WTC11 (cell line): Measurements from ENCODE around the gene NFX1. TPM values are rescaled to one million over a fixed set of nuclear protein-coding genes. Genes with fewer than 3 reads are reported as not detected.

Experiments used
- ATAC-seq: fragments of 200-7000 bp; cut with Tn5 transposase; 2 replicates; pipeline ENCODE4 v1.10.0; 2021; ENCODE audit warnings: mild to moderate bottlenecking, moderate library complexity
- CTCF ChIA-PET: fragments of 300-600 bp; sonication (Branson Sonifier 250); formaldehyde crosslinking; loops from one replicate; lab custom pipeline; 2021; ENCODE audit warnings: antibody characterized with exemption; lab: Charles Lee
- POLR2A ChIA-PET: fragments of 350-600 bp; sonication (Branson Sonifier 250); formaldehyde crosslinking; loops from one replicate; lab custom pipeline; 2021; ENCODE audit warnings: antibody characterized with exemption; lab: Charles Lee
- DNase-seq: peaks from one replicate; pipeline ENCODE4 v3.0.0; 2021; ENCODE audit warnings: low spot score
- H3K27ac Mint-ChIP-seq: 2 replicates; pipeline ENCODE4 v1.8.0; 2021; ENCODE audit warnings: mixed read lengths
- H3K27me3 Mint-ChIP-seq: 2 replicates; pipeline ENCODE4 v1.8.0; 2021; ENCODE audit warnings: low read depth, mild to moderate bottlenecking, moderate library complexity, mixed read lengths
- H3K36me3 Mint-ChIP-seq: 2 replicates; pipeline ENCODE4 v1.8.0; 2021; ENCODE audit warnings: mixed read lengths
- H3K4me1 Mint-ChIP-seq: 2 replicates; pipeline ENCODE4 v1.8.0; 2022; ENCODE audit warnings: mixed read lengths
- H3K4me3 Mint-ChIP-seq: 2 replicates; pipeline ENCODE4 v1.8.0; 2021; ENCODE audit warnings: mild to moderate bottlenecking, moderate library complexity, mixed read lengths
- H3K9me3 Mint-ChIP-seq: 2 replicates; pipeline ENCODE4 v1.8.0; 2021; ENCODE audit warnings: mixed read lengths
- AR ChIP-seq: fragments of 250-450 bp; sonication (Bioruptor Pico); IDR thresholded peaks from 2 replicates; pipeline ENCODE4 v1.9.0; 2021; ENCODE audit warnings: mild to moderate bottlenecking
- ATF2 ChIP-seq: sonication (generic); formaldehyde crosslinking; IDR thresholded peaks from 2 replicates; pipeline ENCODE4 v1.8.1; 2022; ENCODE audit warnings: low read depth, missing genetic modification reagents, borderline replicate concordance
- CBFB ChIP-seq: sonication (generic); formaldehyde crosslinking; IDR thresholded peaks from 2 replicates; pipeline ENCODE4 v1.8.1; 2022; ENCODE audit warnings: mild to moderate bottlenecking, low read depth, missing genetic modification reagents
- CTCF ChIP-seq: fragments of 200-600 bp; IDR thresholded peaks from 2 replicates; pipeline ENCODE4 v1.8.0; 2022; ENCODE audit warnings: antibody characterized with exemption
- EMX1 ChIP-seq: fragments of 250-450 bp; sonication (Bioruptor Pico); IDR thresholded peaks from 2 replicates; pipeline ENCODE4 v1.8.0; 2021; ENCODE audit warnings: mild to moderate bottlenecking
- ERG ChIP-seq: fragments of 250-450 bp; sonication (Bioruptor Pico); IDR thresholded peaks from 2 replicates; pipeline ENCODE4 v1.8.0; 2021; ENCODE audit warnings: mild to moderate bottlenecking
- ESRRA ChIP-seq: sonication (generic); formaldehyde crosslinking; IDR thresholded peaks from 2 replicates; pipeline ENCODE4 v1.8.1; 2022; ENCODE audit warnings: mild to moderate bottlenecking, missing genetic modification reagents, borderline replicate concordance
- KAT7 ChIP-seq: sonication (generic); formaldehyde crosslinking; IDR thresholded peaks from 2 replicates; pipeline ENCODE4 v1.8.1; 2023; ENCODE audit warnings: missing genetic modification reagents, mild to moderate bottlenecking, borderline replicate concordance
- NR3C1 ChIP-seq: sonication (generic); formaldehyde crosslinking; conservative IDR thresholded peaks from 2 replicates; pipeline ENCODE4 v1.8.1; 2023; ENCODE audit warnings: low read depth, mild to moderate bottlenecking, missing genetic modification reagents
- SMAD3 ChIP-seq: sonication (generic); formaldehyde crosslinking; IDR thresholded peaks from 2 replicates; pipeline ENCODE4 v1.8.0; 2022; ENCODE audit warnings: missing genetic modification reagents, mild to moderate bottlenecking, borderline replicate concordance
- TEAD1 ChIP-seq: sonication (generic); formaldehyde crosslinking; IDR thresholded peaks from 2 replicates; pipeline ENCODE4 v1.8.0; 2022; ENCODE audit warnings: mild to moderate bottlenecking, missing genetic modification reagents
- ZNF532 ChIP-seq: fragments of 250-450 bp; sonication (Bioruptor Pico); IDR thresholded peaks from 2 replicates; pipeline ENCODE4 v1.9.0; 2021; ENCODE audit warnings: mild to moderate bottlenecking, borderline replicate concordance
- ZSCAN18 ChIP-seq: fragments of 250-450 bp; sonication (Bioruptor Pico); IDR thresholded peaks from 2 replicates; pipeline ENCODE4 v2.1.2; 2022; ENCODE audit warnings: mild to moderate bottlenecking, moderate library complexity
- total RNA-seq: library from RNA; stranded (reverse); gene quantifications from 3 replicates; pipeline ENCODE4 v1.2.3, GENCODE V29; 2021

Gene NFX1
- total RNA-seq, 1 experiment from 2014 or later = 30.9 TPM

- TF ChIP-seq ERG (CRISPR knock-in tag) = no peak
- no peak for TF ChIP-seq ZSCAN18 (CRISPR knock-in tag)
Observed at GRCh38 chr9:33285502-33285901, 4.8 kb upstream of the NFX1 start (continued).

- no peak for DNase-seq
- Mint-ChIP-seq H3K4me3 (no peak overlapping the region), H3K9me3 (no peaks in the 10 kb centered on the region), H3K27ac (peak overlapping the region; percentile 38; the same call in 1 of the 2 replicates), H3K4me1 (peaks cover 8% of the 10 kb centered on the region), H3K36me3 (peaks cover 2% of the 10 kb centered on the region; the same call in 1 of the 2 replicates), H3K27me3 (no peaks in the 10 kb centered on the region)
- peak; percentile 41 for ATAC-seq
- ChIA-PET POLR2A (interaction anchor here (0.6 kb wide), 1 partner anchor 14 kb away, joined by 4 read pairs; no protein-coding TSS in a partner anchor), CTCF (interaction anchor here (0.6 to 2.7 kb wide), 9 partner anchors 9 to 262 kb away, joined by 3 to 16 read pairs (median 3); partner anchors contain the start of gene DNAJA1)
- TF ChIP-seq SMAD3 (CRISPR knock-in tag) (no peak), KAT7 (CRISPR knock-in tag) (no peak), TEAD1 (CRISPR knock-in tag) (no peak), CTCF (0 out of 2 replicates have a peak, but pooled peaks have one; percentile 20), ESRRA (CRISPR knock-in tag) (no peak)
Observed at GRCh38 chr9:33287087-33287490, 3.2 kb upstream of the NFX1 start.

- Mint-ChIP-seq H3K4me3 (no peak overlapping the region), H3K9me3 (no peaks in the 10 kb centered on the region), H3K27me3 (no peaks in the 10 kb centered on the region), H3K4me1 (peaks cover 14% of the 10 kb centered on the region), H3K36me3 (no peaks in the 10 kb centered on the region), H3K27ac (no peak overlapping the region)
- DNase-seq = no peak
- ChIA-PET POLR2A (no interaction called here), CTCF (interaction anchor here (0.7 to 2.7 kb wide), 3 partner anchors 165 to 179 kb away, joined by 3 to 16 read pairs (median 15); no protein-coding TSS in a partner anchor)
- ATAC-seq = no peak
- TF ChIP-seq EMX1 (CRISPR knock-in tag) = no peak
Observed at GRCh38 chr9:33288235-33288634, 2.1 kb upstream of the NFX1 start.

- Mint-ChIP-seq H3K4me1 (peaks cover 14% of the 10 kb centered on the region), H3K27me3 (no peaks in the 10 kb centered on the region), H3K36me3 (no peaks in the 10 kb centered on the region; the same call in 1 of the 2 replicates), H3K27ac (no peak overlapping the region), H3K4me3 (peak overlapping the region; percentile 99; the same call in 1 of the 2 replicates), H3K9me3 (no peaks in the 10 kb centered on the region)
- ChIA-PET CTCF (no interaction called here), POLR2A (interaction anchor here (1.5 kb wide), 1 partner anchor 264 kb away, joined by 11 read pairs; the partner anchor contains the start of gene DNAJA1)
- no peak for DNase-seq
- TF ChIP-seq ATF2 (CRISPR knock-in tag) (no peak), NR3C1 (CRISPR knock-in tag) (no peak), ZNF532 (CRISPR knock-in tag) (no peak), AR (no peak), CBFB (CRISPR knock-in tag) (no peak)
- no peak for ATAC-seq
Observed at GRCh38 chr9:33288828-33289483, 1.4 kb upstream of the NFX1 start.
